OCI-LY7 (cell line): ENCODE measurements around the gene INF2. TPM values are rescaled to one million over a fixed set of nuclear protein-coding genes. Genes with fewer than 3 reads are reported as not detected.

ENCODE experiments used
- BruUV-seq: library from RNA; stranded (reverse); fragments of 400-500 nt; replicated peaks from 2 replicates; lab custom pipeline; 2021; lab: Mats Ljungman, UMichigan
- CTCF ChIA-PET: fragments of 300-600 bp; sonication (Branson Sonifier 250); formaldehyde crosslinking; loops from one replicate; lab custom pipeline; 2022; ENCODE audit warnings: antibody characterized with exemption; ENCODE audit not compliant: unreplicated experiment; lab: Charles Lee
- POLR2A ChIA-PET: fragments of 300-600 bp; sonication (Branson Sonifier 250); formaldehyde crosslinking; loops from one replicate; lab custom pipeline; 2022; ENCODE audit warnings: antibody characterized with exemption; lab: Charles Lee
- DNase-seq: peaks from one replicate; pipeline ENCODE4 v3.0.0-alpha.2; 2015; ENCODE audit warnings: low spot score
- H2AFZ ChIP-seq: fragments of 200-600 bp; sonication (generic), shearing (Covaris generic); 2 replicates; pipeline ENCODE4 v1.6.1; 2014; ENCODE audit warnings: mild to moderate bottlenecking, antibody characterized with exemption, low read length, moderate library complexity
- H3K27ac ChIP-seq: fragments of 200-600 bp; sonication (generic); 2 replicates; pipeline ENCODE4 v1.5.1; 2014; ENCODE audit warnings: mixed run types, low read depth, mild to moderate bottlenecking, moderate library complexity, low read length, inconsistent platforms; ENCODE audit not compliant: poor library complexity, severe bottlenecking
- H3K36me3 ChIP-seq: fragments of 200-600 bp; sonication (generic); 2 replicates; pipeline ENCODE4 v1.6.1; 2014; ENCODE audit warnings: mild to moderate bottlenecking, antibody characterized with exemption, low read length, moderate library complexity, mixed read lengths; ENCODE audit not compliant: insufficient read depth
- H3K4me1 ChIP-seq: fragments of 200-600 bp; sonication (generic); 2 replicates; pipeline ENCODE4 v1.5.1; 2014; ENCODE audit warnings: mild to moderate bottlenecking, low read length; ENCODE audit not compliant: insufficient read depth, poor library complexity, severe bottlenecking
- H3K4me2 ChIP-seq: fragments of 200-600 bp; sonication (generic); 2 replicates; pipeline ENCODE4 v1.6.1; 2014; ENCODE audit warnings: mild to moderate bottlenecking, low read length
- H3K4me3 ChIP-seq: fragments of 200-600 bp; sonication (generic); 2 replicates; pipeline ENCODE4 v1.5.1; 2014; ENCODE audit warnings: mild to moderate bottlenecking, low read depth, low read length; ENCODE audit not compliant: poor library complexity, severe bottlenecking
- H3K79me2 ChIP-seq: fragments of 200-600 bp; sonication (generic); 2 replicates; pipeline ENCODE4 v1.6.1; 2016; ENCODE audit warnings: low read depth, mild to moderate bottlenecking, low read length, moderate library complexity, mixed read lengths; ENCODE audit not compliant: insufficient read depth
- H3K9me2 ChIP-seq: fragments of 200-600 bp; sonication (generic); 2 replicates; pipeline ENCODE4 v1.6.1; 2016; ENCODE audit warnings: mild to moderate bottlenecking, low read length, mixed read lengths; ENCODE audit not compliant: insufficient read depth
- H3K9me3 ChIP-seq: fragments of 200-600 bp; sonication (generic); 2 replicates; pipeline ENCODE4 v1.6.1; 2014; ENCODE audit warnings: mild to moderate bottlenecking, mixed run types, low read length, mixed read lengths
- H4K20me1 ChIP-seq: fragments of 200-600 bp; sonication (generic); 2 replicates; pipeline ENCODE4 v1.6.1; 2014; ENCODE audit warnings: mild to moderate bottlenecking, antibody characterized with exemption, low read length, moderate library complexity, mixed read lengths; ENCODE audit not compliant: insufficient read depth
- CTCF ChIP-seq: fragments of 200-600 bp; sonication (generic); conservative IDR thresholded peaks from 2 replicates; pipeline ENCODE4 v1.5.1; 2014; ENCODE audit warnings: mild to moderate bottlenecking, antibody characterized with exemption, low read length, moderate library complexity, mixed read lengths
- EZH2phosphoT487 ChIP-seq: fragments of 200-600 bp; sonication (generic); IDR thresholded peaks from 2 replicates; pipeline ENCODE4 v1.6.1; 2018; ENCODE audit warnings: low read depth, borderline replicate concordance, mild to moderate bottlenecking, mixed run types, antibody characterized with exemption, low read length, moderate library complexity, mixed read lengths
- intact Hi-C: fragments of 100-400 bp; cut with micrococcal nuclease; formaldehyde crosslinking; loops from one replicate; pipeline ENCODE4 v1.10.0; 2022; ENCODE audit not compliant: unreplicated experiment
- total RNA-seq, 2 experiments: library from RNA; depleted of rRNA in 1 of 2; stranded (reverse); fragments of >200 nt in 1 of 2; shearing (Covaris generic) in 1 of 2; gene quantifications; 2 replicates each; pipeline ENCODE4 v1.2.3, GENCODE V29; 2014 to 2022

Gene INF2
- total RNA-seq, 2 experiments from 2014 or later, result 39.4 to 51.6 TPM

- DNase-seq, result no peak
- Histone ChIP-seq H4K20me1 (no peaks in the 10 kb centered on the region), H3K4me1 (no peaks in the 10 kb centered on the region), H2AFZ (no peak overlapping the region), H3K4me3 (no peak overlapping the region), H3K79me2 (no peaks in the 10 kb centered on the region), H3K27ac (no peak overlapping the region), H3K36me3 (no peaks in the 10 kb centered on the region), H3K9me3 (no peaks in the 10 kb centered on the region), H3K9me2 (no peaks in the 10 kb centered on the region), H3K4me2 (no peak overlapping the region)
- TF ChIP-seq EZH2phosphoT487 (no peak), CTCF (no peak)
- intact Hi-C loops, result no loop called here
- BruUV-seq, result no TSS peak
- ChIA-PET CTCF (interaction anchor here (1.4 kb wide), 1 partner anchor 19 kb away, joined by 4 read pairs; no protein-coding TSS in a partner anchor), POLR2A (no interaction called here)
Measured at GRCh38 chr14:104732355-104732804, 43.0 kb downstream of the INF2 start.

- H3K9me2 ChIP-seq, result no peaks in the 10 kb centered on the region
- no peaks in the 10 kb centered on the region for H3K4me1 ChIP-seq
- H2AFZ ChIP-seq, result no peak overlapping the region
- BruUV-seq, result no TSS peak
- no peaks in the 10 kb centered on the region for H3K9me3 ChIP-seq
- POLR2A ChIA-PET, result no interaction called here
- no peaks in the 10 kb centered on the region for H3K79me2 ChIP-seq
- no peak overlapping the region for H3K4me2 ChIP-seq
- CTCF ChIA-PET, result interaction anchor here (0.6 kb wide), 1 partner anchor 195 kb away, joined by 8 read pairs; no protein-coding TSS in a partner anchor
- no peak overlapping the region for H3K4me3 ChIP-seq
- TF ChIP-seq EZH2phosphoT487, result no peak
- TF ChIP-seq CTCF, result no peak
- intact Hi-C loops, result no loop called here
- H3K36me3 ChIP-seq, result no peaks in the 10 kb centered on the region
- no peaks in the 10 kb centered on the region for H4K20me1 ChIP-seq
- no peak for DNase-seq
- no peak overlapping the region for H3K27ac ChIP-seq
Measured at GRCh38 chr14:104732931-104733681, 43.7 kb downstream of the INF2 start.

DNA sequence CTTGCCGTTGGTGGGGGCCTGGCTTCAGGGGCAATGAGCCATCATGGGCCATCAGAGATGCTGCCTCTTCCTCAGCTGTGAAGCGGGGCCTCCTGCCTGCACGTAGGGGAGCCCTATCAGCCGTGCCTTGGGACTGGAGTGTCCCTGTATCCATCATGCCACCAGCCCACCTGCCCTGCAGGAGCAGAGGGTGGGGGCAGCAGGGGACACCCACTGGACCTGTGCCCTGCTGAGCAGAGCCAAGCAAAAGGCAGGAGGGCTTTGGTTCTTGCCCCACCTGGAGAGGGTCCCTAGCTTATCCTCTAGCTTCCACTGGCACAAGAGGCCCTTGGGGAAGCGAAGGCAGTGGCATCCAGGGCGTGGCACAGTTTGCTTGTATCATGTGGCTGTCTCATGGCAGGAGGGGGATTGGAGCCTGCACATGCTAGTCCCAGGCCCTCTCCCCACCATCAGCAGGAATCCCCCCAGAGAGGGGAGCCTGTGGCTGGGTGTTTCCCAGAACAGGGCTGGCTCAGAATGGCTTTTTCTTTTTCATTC, 44.7 kb downstream of the INF2 start:
- no peaks in the 10 kb centered on the region for H3K4me1 ChIP-seq
- intact Hi-C loops, result no loop called here
- no peaks in the 10 kb centered on the region for H3K9me3 ChIP-seq
- H3K4me2 ChIP-seq, result no peak overlapping the region
- POLR2A ChIA-PET, result no interaction called here
- TF ChIP-seq CTCF, result no peak
- no peak for TF ChIP-seq EZH2phosphoT487
- no peak overlapping the region for H3K27ac ChIP-seq
- H3K4me3 ChIP-seq, result no peak overlapping the region
- no peaks in the 10 kb centered on the region for H3K36me3 ChIP-seq
- H3K9me2 ChIP-seq, result no peaks in the 10 kb centered on the region
- H3K79me2 ChIP-seq, result no peaks in the 10 kb centered on the region
- CTCF ChIA-PET, result no interaction called here
- no peaks in the 10 kb centered on the region for H4K20me1 ChIP-seq
- DNase-seq, result no peak
- BruUV-seq, result no TSS peak
- no peak overlapping the region for H2AFZ ChIP-seq
